Measurements from ENCODE around the gene RYR2. TPM values are rescaled to one million over a fixed set of nuclear protein-coding genes. Genes with fewer than 3 reads are reported as not detected.

RYR2 gene
- total and polyA plus RNA-seq, 3 donors from 2014 or later = 5.4 to 9.5 (median 9.1) TPM

GRCh38 chr1:237164406-237165352, 122.7 kb downstream of the RYR2 start:
- WGBS, 2 donors = 81 to 84% methylated on average over 8 of the region's 8 CpGs
- no peaks in the 10 kb centered on the region for H3K27me3 ChIP-seq
- no peak overlapping the region for H3K27ac ChIP-seq
- H3K4me1 ChIP-seq = no peaks in the 10 kb centered on the region
- H3K36me3 ChIP-seq (ENCODE audit: low read depth, missing control alignments) = no peaks in the 10 kb centered on the region
- intact Hi-C loops (cut with DNase I; ENCODE audit: low total_unique reads) = no loop called here
- TF ChIP-seq CTCF (IDR thresholded peaks at IDR 0.05) (no peak), POLR2A (IDR thresholded peaks at IDR 0.05) (no peak)
- H3K4me3 ChIP-seq = no peak overlapping the region
- H3K9me3 ChIP-seq = no peaks in the 10 kb centered on the region
- DNase-seq = no peak

GRCh38 chr1:237166086-237166485, 124.1 kb downstream of the RYR2 start:
- Histone ChIP-seq H3K27ac (no peak overlapping the region), H3K9me3 (no peaks in the 10 kb centered on the region), H3K36me3 (ENCODE audit: low read depth, missing control alignments) (no peaks in the 10 kb centered on the region), H3K27me3 (no peaks in the 10 kb centered on the region), H3K4me1 (no peaks in the 10 kb centered on the region), H3K4me3 (no peak overlapping the region)
- 69 to 74% methylated on average over 1 of the region's 1 CpG for WGBS, 2 donors
- no peak for DNase-seq
- no peak for TF ChIP-seq CTCF (IDR thresholded peaks at IDR 0.05)
- no peak for TF ChIP-seq POLR2A (IDR thresholded peaks at IDR 0.05)
- intact Hi-C loops (cut with DNase I; ENCODE audit: low total_unique reads) = no loop called here

- no peak for TF ChIP-seq POLR2A (IDR thresholded peaks at IDR 0.05)
- no peak for TF ChIP-seq CTCF (IDR thresholded peaks at IDR 0.05)
- no peak for DNase-seq
- Histone ChIP-seq H3K4me3 (no peak overlapping the region), H3K9me3 (no peaks in the 10 kb centered on the region), H3K27ac (no peak overlapping the region), H3K36me3 (ENCODE audit: low read depth, missing control alignments) (no peaks in the 10 kb centered on the region), H3K27me3 (no peaks in the 10 kb centered on the region), H3K4me1 (no peaks in the 10 kb centered on the region)
- 70 to 76% methylated on average over 4 of the region's 4 CpGs for WGBS, 2 donors
- intact Hi-C loops (cut with DNase I; ENCODE audit: low total_unique reads) = no loop called here
Observed at GRCh38 chr1:237166593-237167101, 124.7 kb downstream of the RYR2 start.

GRCh38 chr1:237170149-237170548, 128.2 kb downstream of the RYR2 start:
- intact Hi-C loops (cut with DNase I; ENCODE audit: low total_unique reads) = no loop called here
- no peak for TF ChIP-seq POLR2A (IDR thresholded peaks at IDR 0.05)
- TF ChIP-seq CTCF (IDR thresholded peaks at IDR 0.05) = no peak
- Histone ChIP-seq H3K36me3 (ENCODE audit: low read depth, missing control alignments) (no peaks in the 10 kb centered on the region), H3K9me3 (no peaks in the 10 kb centered on the region), H3K4me1 (no peaks in the 10 kb centered on the region), H3K4me3 (no peak overlapping the region), H3K27ac (no peak overlapping the region), H3K27me3 (no peaks in the 10 kb centered on the region)
- 51 to 66% methylated on average over 8 of the region's 8 CpGs for WGBS, 2 donors
- DNase-seq = no peak
